Stimulated activated CD4-positive, alpha-beta T cell treated with anti-CD3 and anti-CD28 coated beads, Interleukin-2, amount 100 ng/mL, for 48 hours (primary cell): ENCODE data around the gene CYBA.
"Not testable (repeated sequence)": the region's sequence is repeated elsewhere in the genome, so short reads cannot be mapped to it uniquely, and the experiment has no call there.

ENCODE experiments used
- DNase-seq, 2 donors: peaks; one replicate each; pipeline ENCODE4 v3.0.0-alpha.2; 2020

The CYBA gene

GRCh38 chr16:88609426-88609825, 41.4 kb downstream of the CYBA start:
- DNase-seq, result not testable (repeated sequence)

GRCh38 chr16:88608076-88608475, 42.8 kb downstream of the CYBA start:
- DNase-seq, result no peak

- DNase-seq, result no peak
Observed at GRCh38 chr16:88606148-88606757, 44.6 kb downstream of the CYBA start.

- no peak for DNase-seq
Observed at GRCh38 chr16:88605186-88606147, 45.4 kb downstream of the CYBA start.

GRCh38 chr16:88602091-88602490, 48.8 kb downstream of the CYBA start:
- no peak for DNase-seq

- no peak for DNase-seq
Observed at GRCh38 chr16:88601313-88602036, 49.4 kb downstream of the CYBA start.

GRCh38 chr16:88600539-88600896, 50.3 kb downstream of the CYBA start:
- DNase-seq, result no peak

GRCh38 chr16:88599825-88600538, 50.9 kb downstream of the CYBA start:
- no peak for DNase-seq

- DNase-seq, result no peak
Observed at GRCh38 chr16:88599092-88599733, 51.6 kb downstream of the CYBA start.

GRCh38 chr16:88597856-88598491, 52.9 kb downstream of the CYBA start:
- no peak for DNase-seq

GRCh38 chr16:88596483-88596882, 54.4 kb downstream of the CYBA start:
- no peak for DNase-seq

GRCh38 chr16:88595921-88596320, 54.9 kb downstream of the CYBA start:
- no peak for DNase-seq

- DNase-seq, result no peak
Observed at GRCh38 chr16:88595101-88595500, 55.8 kb downstream of the CYBA start.

GRCh38 chr16:88593910-88594309, 56.9 kb downstream of the CYBA start:
- no peak for DNase-seq

- no peak for DNase-seq
Observed at GRCh38 chr16:88593489-88593888, 57.4 kb downstream of the CYBA start.
